NCI-H187 (cell line): ENCODE measurements around the gene TMEM9B.
"Not testable (repeated sequence)": the region's sequence is repeated elsewhere in the genome, so short reads cannot be mapped to it uniquely, and the experiment has no call there.

Experiments used
- DNase-seq, 2 experiments: peaks; one replicate each; lab custom pipeline; 2025; lab: John Stamatoyannopoulos, UW

TMEM9B gene

GRCh38 chr11:8971924-8972316, 7.7 kb upstream of the TMEM9B start:
- DNase-seq = no peak

DNA sequence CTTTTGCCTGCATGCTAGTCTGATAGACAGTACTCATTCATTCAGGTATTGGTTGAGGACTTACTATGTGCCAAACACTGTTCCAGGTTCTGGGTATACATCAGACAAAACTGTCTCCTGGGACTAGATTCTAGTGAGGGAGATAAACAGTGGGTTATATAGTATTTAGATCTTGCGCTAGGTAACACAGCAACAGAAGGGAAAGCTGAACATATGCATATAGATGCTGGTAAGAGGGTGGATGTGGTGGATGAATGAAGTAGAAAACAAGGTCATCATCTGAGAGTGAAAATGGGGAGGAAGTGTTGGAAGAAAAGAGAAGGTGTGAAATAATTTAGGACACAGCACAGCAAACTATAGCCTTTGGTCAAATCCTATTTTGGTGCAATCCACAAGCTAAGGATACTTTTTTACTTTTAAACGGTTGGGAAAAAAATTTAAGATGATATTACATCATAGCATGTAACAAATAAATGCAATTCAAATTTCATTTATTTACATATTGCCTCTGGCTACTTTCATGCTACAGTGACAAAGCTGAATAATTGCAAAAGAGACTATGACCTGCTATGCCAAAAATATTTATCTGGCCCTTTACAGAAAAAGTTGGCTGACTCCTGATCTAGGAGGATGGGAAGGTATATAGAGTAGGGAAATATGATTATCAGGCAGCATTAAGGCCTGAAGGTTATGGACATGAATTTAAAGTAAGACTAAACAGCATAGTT, 7.1 kb upstream of the TMEM9B start:
- no peak for DNase-seq

DNA sequence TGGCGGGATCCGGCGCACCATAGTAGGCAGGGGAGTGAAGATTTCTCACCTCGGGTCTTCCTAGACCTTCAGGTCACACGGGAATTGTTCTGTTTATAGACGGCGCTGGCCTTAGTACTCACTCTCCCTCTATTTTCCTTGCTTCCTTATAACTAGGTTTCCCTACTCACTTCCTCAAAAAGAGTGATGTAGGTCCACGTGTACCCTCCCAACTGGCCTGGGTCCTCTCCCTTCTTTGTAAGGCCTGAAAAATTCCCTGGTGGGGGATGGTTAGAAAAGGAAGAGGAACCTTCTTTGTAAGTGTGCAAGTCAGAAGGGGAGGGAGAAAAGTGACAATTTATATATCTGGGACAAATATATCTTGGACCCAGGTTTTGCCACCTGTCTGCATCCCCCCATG, 2.9 kb upstream of the TMEM9B start:
- no peak for DNase-seq

- peak; percentile 84 to 96 for DNase-seq
These were observed 496 bp downstream of the TMEM9B start for GRCh38 chr11:8963569-8964323.

GRCh38 chr11:8962841-8963240, 1.4 kb downstream of the TMEM9B start:
- DNase-seq = no peak

DNA sequence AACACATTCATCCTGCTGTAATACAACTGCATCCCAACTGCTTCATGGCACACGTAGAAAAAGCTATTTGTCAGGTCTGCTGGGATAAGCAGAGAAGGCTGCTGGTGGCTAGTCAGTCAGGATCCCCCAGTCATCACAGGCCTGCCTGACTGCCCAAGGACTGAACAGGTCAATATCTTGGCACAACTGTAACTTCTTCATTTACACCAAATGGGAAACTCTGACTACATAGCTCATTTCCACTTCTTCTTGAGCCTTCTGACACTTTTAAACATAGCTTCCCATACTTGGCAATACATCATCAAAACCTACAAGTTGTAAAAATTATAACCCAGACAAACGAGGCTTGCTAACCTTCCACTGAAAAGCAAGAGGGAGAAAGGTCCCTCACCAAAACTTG, 2.8 kb downstream of the TMEM9B start:
- DNase-seq = no peak

- DNase-seq = no peak
These were observed 4.6 kb downstream of the TMEM9B start for GRCh38 chr11:8959546-8960166.

GRCh38 chr11:8956860-8957259, 7.4 kb downstream of the TMEM9B start:
- no peak for DNase-seq

- no peak for DNase-seq
These were observed 15.4 kb downstream of the TMEM9B start for GRCh38 chr11:8948886-8949285.

GRCh38 chr11:8947230-8947943, 16.9 kb downstream of the TMEM9B start:
- DNase-seq = no peak

DNA sequence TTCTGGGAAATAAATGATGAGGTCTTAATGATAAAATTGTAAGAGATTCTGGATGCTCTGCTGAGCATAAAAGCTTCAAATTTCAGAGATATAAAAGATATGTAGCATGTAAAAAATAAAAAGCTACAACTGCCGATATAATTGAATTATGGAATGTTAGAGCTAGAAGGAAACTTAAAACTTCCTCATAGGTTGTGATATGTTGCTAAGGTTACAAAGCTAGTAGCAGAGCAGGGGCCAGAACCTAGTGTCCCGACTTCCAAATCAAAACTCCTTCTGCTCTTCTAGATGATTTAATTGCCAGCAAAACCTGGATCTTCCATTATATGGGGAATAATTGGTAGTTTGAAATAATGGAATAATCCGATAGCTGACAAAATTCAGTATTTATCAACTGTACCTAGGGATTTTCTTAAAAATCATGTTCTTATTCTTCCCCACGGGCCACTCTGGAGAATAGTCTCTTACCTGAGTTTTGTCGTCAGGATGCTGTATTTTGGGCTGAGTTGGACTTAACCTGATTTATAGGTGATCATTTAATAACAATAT, 21.6 kb downstream of the TMEM9B start, which contains the start of gene ASCL3:
Gene ASCL3 (minus strand): TSS at position 499 of the 549 bp plus-strand sequence. CDS start 4,855 bp downstream, outside the sequence.
- no peak for DNase-seq

GRCh38 chr11:8941341-8942103, 22.7 kb downstream of the TMEM9B start:
- no peak for DNase-seq

DNA sequence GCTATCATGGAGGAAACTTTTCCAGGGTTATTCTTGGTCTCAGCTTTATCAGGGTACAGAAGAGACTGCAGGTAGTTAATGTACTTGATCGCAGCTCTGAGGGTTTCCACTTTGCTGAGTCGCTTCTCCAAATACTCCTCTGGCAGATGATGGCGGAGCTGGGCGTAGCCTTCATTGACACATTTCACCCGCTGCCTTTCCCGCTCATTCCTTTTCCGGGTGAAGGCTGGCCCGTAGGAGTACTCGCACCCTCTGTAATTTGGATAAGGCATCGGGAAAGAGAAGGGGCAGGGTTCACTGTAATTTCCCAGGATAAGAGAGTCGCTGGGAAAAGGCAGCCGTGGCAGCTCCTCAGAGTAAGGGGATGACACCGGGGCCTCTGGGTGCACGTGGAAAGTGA, 26.6 kb downstream of the TMEM9B start:
- no peak for DNase-seq

- no peak for DNase-seq
These were observed 27.1 kb downstream of the TMEM9B start for GRCh38 chr11:8937159-8937558.

- DNase-seq = not testable (repeated sequence)
These were observed 28.5 kb downstream of the TMEM9B start for GRCh38 chr11:8935789-8936188.

- no peak for DNase-seq
These were observed 29.3 kb downstream of the TMEM9B start for GRCh38 chr11:8934742-8935488.

DNA sequence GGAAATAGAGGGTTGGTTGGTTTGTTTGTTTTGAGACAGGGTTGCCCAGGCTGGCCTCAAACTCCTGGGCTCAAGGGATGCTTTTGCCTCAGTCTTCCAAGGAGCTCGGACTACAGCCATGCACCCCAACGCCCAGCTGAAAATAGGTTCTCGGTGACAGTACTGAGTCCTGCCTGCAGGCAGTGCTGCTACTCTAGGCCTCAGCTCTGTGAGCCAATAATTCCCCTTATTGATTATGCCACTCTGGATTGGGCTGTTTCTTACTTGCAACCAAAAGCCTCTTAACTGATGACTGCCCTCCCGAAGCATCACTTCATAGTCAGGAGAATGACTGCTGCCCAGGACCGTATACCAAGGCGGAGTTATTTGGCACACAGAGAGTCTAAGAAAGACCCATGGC, 30.3 kb downstream of the TMEM9B start:
- DNase-seq = no peak

DNA sequence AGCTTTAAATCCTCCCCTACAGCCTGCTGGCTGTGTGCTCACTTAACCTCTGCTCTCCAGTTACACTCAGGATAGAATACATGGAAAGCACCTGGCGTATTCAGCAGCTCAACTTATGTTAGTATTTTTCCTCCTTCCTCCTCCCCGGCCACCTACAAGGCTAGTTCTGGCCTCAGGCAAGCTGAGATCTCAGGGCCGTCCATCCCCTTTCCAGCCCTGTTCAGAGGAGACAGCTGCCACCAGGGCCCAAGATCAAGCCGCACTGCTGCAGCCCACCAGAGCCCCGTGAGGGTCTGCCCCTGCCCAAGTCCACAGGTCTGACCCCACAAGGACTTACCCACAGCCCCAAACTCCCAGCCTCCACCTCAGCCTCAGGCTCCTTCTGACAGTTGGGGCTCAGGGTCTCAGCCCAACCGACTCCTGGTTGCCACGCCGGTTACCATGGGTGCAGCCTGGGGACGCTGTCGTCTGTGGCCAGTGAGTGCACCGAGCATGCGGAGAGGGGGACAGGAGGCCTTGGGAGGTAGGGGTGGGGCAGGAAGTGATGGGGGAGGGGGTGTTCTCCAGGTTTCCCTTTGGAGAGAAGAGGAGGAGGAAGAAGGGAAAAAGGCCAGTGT, 31.6 kb downstream of the TMEM9B start, which contains the start of gene C11orf16:
Gene C11orf16 (minus strand): TSS at position 384 of the 617 bp plus-strand sequence. CDS start 639 bp downstream, outside the sequence.
- no peak for DNase-seq

DNA sequence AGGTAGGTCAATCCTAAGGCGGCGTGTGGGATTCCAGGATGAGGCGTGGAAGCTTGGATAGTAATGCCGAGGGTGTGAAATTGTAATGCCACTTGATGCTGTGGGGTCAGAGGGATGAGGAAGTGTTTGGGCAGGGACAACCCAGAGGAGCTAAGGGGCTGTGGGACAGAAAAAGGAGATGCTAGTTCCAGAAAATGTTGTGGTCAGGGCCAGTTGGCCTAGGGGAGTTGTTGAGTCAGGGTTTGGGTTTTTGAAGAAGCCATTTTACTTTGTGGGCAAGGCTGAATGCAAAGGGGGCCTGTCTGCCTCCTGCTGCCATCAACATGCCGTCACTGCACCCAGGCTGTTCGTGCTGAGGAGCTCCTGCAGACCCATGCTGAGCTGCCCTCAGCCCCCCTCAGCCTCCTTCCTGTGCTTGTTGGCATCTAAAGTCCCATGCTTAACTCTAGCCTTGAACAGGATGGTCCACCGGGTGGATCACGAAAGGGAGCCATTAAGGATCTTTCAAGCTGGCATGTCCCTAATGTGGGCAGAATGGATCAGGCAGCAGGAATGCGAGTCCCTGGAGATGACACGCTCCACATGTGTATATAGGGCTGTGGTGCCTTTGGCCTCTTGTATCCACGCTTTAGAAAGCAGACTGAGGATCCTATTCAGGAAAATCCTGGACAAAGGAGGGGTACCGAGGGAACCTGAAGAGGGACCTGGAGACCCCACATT, 33.6 kb downstream of the TMEM9B start:
- no peak for DNase-seq
